ENCODE results near the gene SOX18. TPM values are rescaled to one million over a fixed set of nuclear protein-coding genes. Genes with fewer than 3 reads are reported as not detected.

SOX18 gene
- total and polyA plus RNA-seq, 2 of the 8 experiments (the other 6 are each of a cell fraction or from before 2014, with no cell fraction given), result 0.09 TPM; not detected in 1

- Histone ChIP-seq H3K18ac (ENCODE audit: extremely low read depth, low read length) (no peak overlapping the region; the same call in 1 of the 2 replicates), H2BK20ac (ENCODE audit: low read length) (peak overlapping the region; percentile 90; the same call in 1 of the 2 replicates), H2BK15ac (ENCODE audit: low read length) (peak overlapping the region; percentile 81; the same call in 1 of the 2 replicates), H3K27ac (ENCODE audit: low read depth, low read length) (no peak overlapping the region), H2AK5ac (ENCODE audit: low read depth, low read length) (peak overlapping the region; percentile 85), H3K9me3 (ENCODE audit: insufficient read depth in 2 of 2, low read depth in 1 of 2, low read length in 1 of 2) (no peaks in the 10 kb centered on the region), H3K36me3 (ENCODE audit: control insufficient read depth in 2 of 4, insufficient read depth in 4 of 4, low read length in 3 of 4) (peaks cover 0 to 5% (median 0%) of the 10 kb centered on the region in 4 experiments; a peak in 1 of 8 replicates), H3K56ac (replicated peaks; ENCODE audit: insufficient read length, low read depth, low read length) (no peak overlapping the region), H3K4me2 (ENCODE audit: insufficient read depth in 1 of 2, low read depth in 2 of 2, low read length in 2 of 2) (no peak overlapping the region), H3K4me1 (replicated peaks in 1 of 4; ENCODE audit: control insufficient read depth in 3 of 4, insufficient read depth in 4 of 4, low read length in 3 of 4) (peaks cover 0 to 28% (median 15%) of the 10 kb centered on the region in 4 experiments; a peak in 6 of 7 replicates), H2BK5ac (ENCODE audit: low read depth, low read length) (peak overlapping the region; percentile 60; the same call in 1 of the 2 replicates), H2BK120ac (replicated peaks; ENCODE audit: low read depth, low read length) (no peak overlapping the region), H4K8ac (ENCODE audit: extremely low read depth, insufficient read depth, low read length) (no peak overlapping the region), H2BK12ac (ENCODE audit: low read depth, low read length) (peak overlapping the region; percentile 60; the same call in 1 of the 2 replicates), H3K27me3 (replicated peaks in 1 of 4; ENCODE audit: control insufficient read depth in 3 of 4, extremely low read depth in 1 of 4, insufficient read depth in 3 of 4, low read length in 3 of 4) (peaks cover 23 to 39% (median 30%) of the 10 kb centered on the region in 4 experiments), H4K20me1 (replicated peaks in 1 of 2; ENCODE audit: control insufficient read depth in 1 of 2, insufficient read depth in 2 of 2, low read length in 2 of 2) (no peaks in the 10 kb centered on the region), H3K23me2 (ENCODE audit: low read depth, low read length) (peaks cover 2% of the 10 kb centered on the region; the same call in 1 of the 2 replicates), H4K5ac (ENCODE audit: insufficient read length, low read depth, low read length) (no peak overlapping the region), H3K79me2 (ENCODE audit: control insufficient read depth in 1 of 2, insufficient read depth in 2 of 2, low read length in 2 of 2) (no peaks in the 10 kb centered on the region), H3K4me3 (ENCODE audit: extremely low read depth in 1 of 4, insufficient read depth in 2 of 4, low read depth in 3 of 4, low read length in 4 of 4) (no peak overlapping the region), H4K91ac (replicated peaks; ENCODE audit: insufficient read length, low read length) (no peak overlapping the region), H2AFZ (ENCODE audit: low read length) (no peak overlapping the region), H3K23ac (ENCODE audit: insufficient read length) (no peak overlapping the region), H3K14ac (ENCODE audit: insufficient read length) (no peak overlapping the region), H3K79me1 (ENCODE audit: low read depth, low read length) (no peaks in the 10 kb centered on the region), H3K9ac (replicated peaks in 1 of 4; ENCODE audit: extremely low read depth in 1 of 4, low read depth in 3 of 4, low read length in 3 of 4) (no peak overlapping the region), H3K4ac (replicated peaks; ENCODE audit: insufficient read length, low read depth, low read length) (peak overlapping the region; percentile 53)
- 89% methylated on average over 33 of the region's 33 CpGs; no CpG with 5 or more reads in 1 of the 2 experiments for WGBS, 2 experiments (ENCODE audit: extremely low coverage in 1 of 2, insufficient coverage in 1 of 2, insufficient read length in 1 of 2, insufficient replicate concordance in 2 of 2, low coverage in 1 of 2, low lambda C conversion rate in 2 of 2, missing lambda C conversion rate in 1 of 2)
- DNase-seq (ENCODE audit: low read depth in 1 of 2, low spot score in 2 of 2), result no peak
- CTCF ChIA-PET (ENCODE audit: partially characterized antibody), result interaction anchor here (0.7 to 15.0 kb wide), 14 partner anchors 10 to 170 kb away, joined by 3 to 139 read pairs (median 4); partner anchors contain the start of genes LKAAEAR1, OPRL1, PRPF6 and RGS19
- FAIRE-seq, result no peak
- POLR2A ChIA-PET (ENCODE audit: partially characterized antibody), result interaction anchor here (0.6 to 3.7 kb wide), 8 partner anchors 9 to 198 kb away, joined by 3 to 24 read pairs (median 4); partner anchors contain the start of gene TCEA2
- TF ChIP-seq MAX (IDR thresholded peaks at IDR 0.05), result peak; percentile 25; the same call in 1 of the 2 replicates
- TF ChIP-seq SIX5 (IDR thresholded peaks at IDR 0.05; ENCODE audit: low read depth, low read length), result no peak
These were observed 3.8 kb upstream of the SOX18 start for GRCh38 chr20:64052987-64053840.

Data from H1 (cell line).